AG20443 (cell line): ENCODE results near the gene CHN1.

Experiments
- DNase-seq: peaks from one replicate; pipeline ENCODE4 v3.0.0; 2012; ENCODE audit warnings: low spot score, mixed read lengths

Gene CHN1

GRCh38 chr2:174765576-174765975 lies 239.6 kb downstream of the CHN1 start:
- DNase-seq = no peak

GRCh38 chr2:174764280-174765255 lies 240.6 kb downstream of the CHN1 start, which contains the start of gene CHRNA1:
Gene CHRNA1, minus strand, starts transcription at chr2:174764472. Its CDS starts 78 bp downstream, at chr2:174764394.
- DNase-seq = no peak

- DNase-seq = no peak
These were observed 241.4 kb downstream of the CHN1 start for GRCh38 chr2:174763780-174764179.

- no peak for DNase-seq
These were observed 242.7 kb downstream of the CHN1 start for GRCh38 chr2:174762464-174762863.

GRCh38 chr2:174761837-174762236 lies 243.3 kb downstream of the CHN1 start:
- DNase-seq = no peak

- DNase-seq = no peak
These were observed 244.2 kb downstream of the CHN1 start for GRCh38 chr2:174760845-174761473.

GRCh38 chr2:174759381-174760065 lies 245.7 kb downstream of the CHN1 start:
- DNase-seq = no peak

- no peak for DNase-seq
These were observed 248.4 kb downstream of the CHN1 start for GRCh38 chr2:174756743-174757142.

GRCh38 chr2:174753038-174753633 lies 252.0 kb downstream of the CHN1 start:
- DNase-seq = no peak

GRCh38 chr2:174752403-174753037 lies 252.7 kb downstream of the CHN1 start:
- DNase-seq = no peak

- DNase-seq = no peak
These were observed 254.2 kb downstream of the CHN1 start for GRCh38 chr2:174750923-174751441.

GRCh38 chr2:174749793-174750192 lies 255.4 kb downstream of the CHN1 start:
- no peak for DNase-seq

GRCh38 chr2:174748948-174749347 lies 256.2 kb downstream of the CHN1 start:
- peak; percentile 76 for DNase-seq
